Neural progenitor cell (in vitro differentiated cells): ENCODE measurements around the gene PLIN4. TPM values are rescaled to one million over a fixed set of nuclear protein-coding genes. Genes with fewer than 3 reads are reported as not detected.

Source experiments
- DNase-seq: peaks from one replicate; pipeline ENCODE4 v3.0.0-alpha.2; 2016; ENCODE audit warnings: low spot score
- H2AFZ ChIP-seq: fragments of 200-600 bp; sonication (generic); replicated peaks from 2 replicates; pipeline ENCODE4 v1.6.1; 2016; ENCODE audit warnings: antibody characterized with exemption
- H3F3A ChIP-seq: fragments of 200-600 bp; sonication (generic); 2 replicates; pipeline ENCODE4 v1.6.1; 2016; ENCODE audit warnings: antibody characterized with exemption, low read depth
- H3K27ac ChIP-seq: fragments of 200-600 bp; sonication (generic); 2 replicates; pipeline ENCODE4 v1.5.1; 2016; ENCODE audit warnings: mild to moderate bottlenecking
- H3K27me3 ChIP-seq: fragments of 200-600 bp; sonication (generic); 2 replicates; pipeline ENCODE4 v1.6.1; 2016; ENCODE audit warnings: mild to moderate bottlenecking, moderate library complexity
- H3K36me3 ChIP-seq: fragments of 200-600 bp; sonication (generic); 2 replicates; pipeline ENCODE4 v1.5.1; 2016
- H3K4me1 ChIP-seq: fragments of 200-600 bp; sonication (generic); 2 replicates; pipeline ENCODE4 v1.6.1; 2016; ENCODE audit warnings: mixed run types
- H3K4me2 ChIP-seq: fragments of 200-600 bp; sonication (generic); 2 replicates; pipeline ENCODE4 v1.6.1; 2016
- H3K4me3 ChIP-seq: fragments of 200-600 bp; sonication (generic); 2 replicates; pipeline ENCODE4 v1.5.1; 2016
- H3K79me2 ChIP-seq: fragments of 200-600 bp; sonication (generic); 2 replicates; pipeline ENCODE4 v1.6.1; 2016; ENCODE audit warnings: low read depth
- H3K9ac ChIP-seq: fragments of 200-600 bp; sonication (generic); 2 replicates; pipeline ENCODE4 v1.6.1; 2016
- H3K9me3 ChIP-seq: fragments of 200-600 bp; sonication (generic); 2 replicates; pipeline ENCODE4 v1.5.1; 2016; ENCODE audit warnings: low read depth
- H4K20me1 ChIP-seq: fragments of 200-600 bp; sonication (generic); 2 replicates; pipeline ENCODE4 v1.6.1; 2016; ENCODE audit warnings: low read depth
- H3K27ac Mint-ChIP-seq: 3 replicates; pipeline ENCODE4 v1.8.0; 2021; ENCODE audit warnings: mixed read lengths
- H3K27me3 Mint-ChIP-seq: 2 replicates; pipeline ENCODE4 v1.8.0; 2022; ENCODE audit warnings: low read depth, mild to moderate bottlenecking, inconsistent platforms, moderate library complexity, mixed read lengths; ENCODE audit not compliant: insufficient read depth
- H3K36me3 Mint-ChIP-seq: 3 replicates; pipeline ENCODE4 v1.8.0; 2021; ENCODE audit warnings: mixed read lengths
- H3K4me1 Mint-ChIP-seq: 3 replicates; pipeline ENCODE4 v1.8.0; 2021; ENCODE audit warnings: mixed read lengths
- H3K4me3 Mint-ChIP-seq: 3 replicates; pipeline ENCODE4 v1.8.0; 2021; ENCODE audit warnings: mild to moderate bottlenecking, moderate library complexity, mixed read lengths
- H3K9me3 Mint-ChIP-seq: 3 replicates; pipeline ENCODE4 v1.8.0; 2020; ENCODE audit warnings: mixed read lengths
- CTCF ChIP-seq: fragments of 200-600 bp; sonication (generic); IDR thresholded peaks from 2 replicates; pipeline ENCODE4 v1.5.1; 2017; ENCODE audit warnings: antibody characterized with exemption, mild to moderate bottlenecking
- EZH2 ChIP-seq: fragments of 200-600 bp; sonication (generic); IDR thresholded peaks from 2 replicates; pipeline ENCODE4 v1.6.1; 2017; ENCODE audit warnings: antibody characterized with exemption, mild to moderate bottlenecking, moderate library complexity
- EZH2phosphoT487 ChIP-seq: fragments of 200-600 bp; sonication (generic); IDR thresholded peaks from 2 replicates; pipeline ENCODE4 v1.6.1; 2017; ENCODE audit warnings: antibody characterized with exemption
- total RNA-seq: library from RNA; depleted of rRNA; stranded (reverse); fragments of >200 nt; gene quantifications from 2 replicates; pipeline ENCODE4 v1.2.3, GENCODE V29; 2015; ENCODE audit warnings: low replicate concordance

The PLIN4 gene
- total RNA-seq, 1 donor from 2014 or later = not detected

- Mint-ChIP-seq H3K4me1 (peaks cover 2% of the 10 kb centered on the region), H3K4me3 (no peak overlapping the region), H3K9me3 (no peaks in the 10 kb centered on the region), H3K36me3 (peaks cover 19% of the 10 kb centered on the region), H3K27me3 (no peaks in the 10 kb centered on the region), H3K27ac (no peak overlapping the region)
- no peak overlapping the region for H3K27ac ChIP-seq
- TF ChIP-seq EZH2phosphoT487 (no peak), CTCF (no peak), EZH2 (no peak)
- H3F3A ChIP-seq = no peaks in the 10 kb centered on the region
- no peak for DNase-seq
- H3K27me3 ChIP-seq = no peaks in the 10 kb centered on the region
- no peak overlapping the region for H2AFZ ChIP-seq
- H4K20me1 ChIP-seq = peaks cover 34% of the 10 kb centered on the region
- H3K4me2 ChIP-seq = no peak overlapping the region
- H3K36me3 ChIP-seq = no peaks in the 10 kb centered on the region
- no peaks in the 10 kb centered on the region for H3K4me1 ChIP-seq
- H3K9me3 ChIP-seq = no peaks in the 10 kb centered on the region
- no peak overlapping the region for H3K9ac ChIP-seq
- H3K4me3 ChIP-seq = no peak overlapping the region
- no peaks in the 10 kb centered on the region for H3K79me2 ChIP-seq
These were observed 35.5 kb upstream of the PLIN4 start for GRCh38 chr19:4553775-4554174.

- DNase-seq = no peak
- Histone ChIP-seq H3K9ac (no peak overlapping the region), H3K79me2 (no peaks in the 10 kb centered on the region), H3K27ac (no peak overlapping the region), H3K4me1 (no peaks in the 10 kb centered on the region), H3K4me2 (no peak overlapping the region), H3K36me3 (no peaks in the 10 kb centered on the region), H4K20me1 (peaks cover 30% of the 10 kb centered on the region), H3K9me3 (no peaks in the 10 kb centered on the region), H3F3A (no peaks in the 10 kb centered on the region), H3K4me3 (no peak overlapping the region), H2AFZ (no peak overlapping the region), H3K27me3 (no peaks in the 10 kb centered on the region)
- TF ChIP-seq CTCF (no peak), EZH2phosphoT487 (no peak)
- no peaks in the 10 kb centered on the region for H3K27me3 Mint-ChIP-seq
- H3K4me1 Mint-ChIP-seq = peaks cover 2% of the 10 kb centered on the region
- no peaks in the 10 kb centered on the region for H3K9me3 Mint-ChIP-seq
- peaks cover 19% of the 10 kb centered on the region for H3K36me3 Mint-ChIP-seq
- no peak overlapping the region for H3K27ac Mint-ChIP-seq
- no peak overlapping the region for H3K4me3 Mint-ChIP-seq
These were observed 34.9 kb upstream of the PLIN4 start for GRCh38 chr19:4553092-4553695.

- TF ChIP-seq EZH2 (no peak), EZH2phosphoT487 (no peak), CTCF (no peak)
- Histone ChIP-seq H3K27ac (no peak overlapping the region), H3K4me1 (no peaks in the 10 kb centered on the region), H3K36me3 (no peaks in the 10 kb centered on the region), H3K4me2 (no peak overlapping the region), H4K20me1 (peaks cover 26% of the 10 kb centered on the region), H2AFZ (no peak overlapping the region), H3K79me2 (no peaks in the 10 kb centered on the region), H3K9ac (no peak overlapping the region), H3K27me3 (no peaks in the 10 kb centered on the region), H3K9me3 (no peaks in the 10 kb centered on the region), H3F3A (no peaks in the 10 kb centered on the region), H3K4me3 (no peak overlapping the region)
- no peak for DNase-seq
- H3K27me3 Mint-ChIP-seq = no peaks in the 10 kb centered on the region
- H3K4me1 Mint-ChIP-seq = peaks cover 1% of the 10 kb centered on the region
- H3K36me3 Mint-ChIP-seq = peaks cover 19% of the 10 kb centered on the region
- H3K27ac Mint-ChIP-seq = no peak overlapping the region
- H3K9me3 Mint-ChIP-seq = no peaks in the 10 kb centered on the region
- no peak overlapping the region for H3K4me3 Mint-ChIP-seq
These were observed 34.2 kb upstream of the PLIN4 start for GRCh38 chr19:4552525-4552819.
